ENCODE results near the gene ITGA8. TPM values are rescaled to one million over a fixed set of nuclear protein-coding genes. Genes with fewer than 3 reads are reported as not detected.

Gene ITGA8
- total RNA-seq, 1 donor from 2014 or later: 0.13 TPM

DNA sequence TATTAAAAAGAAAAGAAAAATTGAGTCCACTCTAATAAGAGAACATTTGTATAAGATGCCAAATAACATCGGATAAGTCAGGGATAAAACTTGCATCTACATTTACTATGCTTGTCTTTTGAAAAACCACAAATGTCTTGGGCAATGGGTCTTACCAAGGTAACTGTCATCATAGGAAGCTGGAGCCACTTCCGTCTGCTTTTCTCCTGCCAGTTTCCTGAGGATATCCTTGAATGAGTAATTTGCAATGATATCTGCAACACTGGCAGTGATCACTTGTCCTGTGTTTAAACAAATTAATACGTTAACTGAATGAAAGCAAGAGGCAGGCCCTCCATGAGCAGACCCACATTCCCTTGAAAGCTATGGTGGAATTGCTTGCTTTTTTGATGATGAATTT is 47.3 kb downstream of the ITGA8 start:
- TF ChIP-seq, protein P1, sequence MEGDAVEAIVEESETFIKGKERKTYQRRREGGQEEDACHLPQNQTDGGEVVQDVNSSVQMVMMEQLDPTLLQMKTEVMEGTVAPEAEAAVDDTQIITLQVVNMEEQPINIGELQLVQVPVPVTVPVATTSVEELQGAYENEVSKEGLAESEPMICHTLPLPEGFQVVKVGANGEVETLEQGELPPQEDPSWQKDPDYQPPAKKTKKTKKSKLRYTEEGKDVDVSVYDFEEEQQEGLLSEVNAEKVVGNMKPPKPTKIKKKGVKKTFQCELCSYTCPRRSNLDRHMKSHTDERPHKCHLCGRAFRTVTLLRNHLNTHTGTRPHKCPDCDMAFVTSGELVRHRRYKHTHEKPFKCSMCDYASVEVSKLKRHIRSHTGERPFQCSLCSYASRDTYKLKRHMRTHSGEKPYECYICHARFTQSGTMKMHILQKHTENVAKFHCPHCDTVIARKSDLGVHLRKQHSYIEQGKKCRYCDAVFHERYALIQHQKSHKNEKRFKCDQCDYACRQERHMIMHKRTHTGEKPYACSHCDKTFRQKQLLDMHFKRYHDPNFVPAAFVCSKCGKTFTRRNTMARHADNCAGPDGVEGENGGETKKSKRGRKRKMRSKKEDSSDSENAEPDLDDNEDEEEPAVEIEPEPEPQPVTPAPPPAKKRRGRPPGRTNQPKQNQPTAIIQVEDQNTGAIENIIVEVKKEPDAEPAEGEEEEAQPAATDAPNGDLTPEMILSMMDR (IDR thresholded peaks at IDR 0.05; ENCODE audit: insufficient read depth, low read length, poor library complexity, severe bottlenecking): no peak
- DNase-seq (ENCODE audit: low read depth): no peak
- H3K36me3 ChIP-seq (ENCODE audit: control insufficient read depth, insufficient read depth, low read length): no peaks in the 10 kb centered on the region

DNA sequence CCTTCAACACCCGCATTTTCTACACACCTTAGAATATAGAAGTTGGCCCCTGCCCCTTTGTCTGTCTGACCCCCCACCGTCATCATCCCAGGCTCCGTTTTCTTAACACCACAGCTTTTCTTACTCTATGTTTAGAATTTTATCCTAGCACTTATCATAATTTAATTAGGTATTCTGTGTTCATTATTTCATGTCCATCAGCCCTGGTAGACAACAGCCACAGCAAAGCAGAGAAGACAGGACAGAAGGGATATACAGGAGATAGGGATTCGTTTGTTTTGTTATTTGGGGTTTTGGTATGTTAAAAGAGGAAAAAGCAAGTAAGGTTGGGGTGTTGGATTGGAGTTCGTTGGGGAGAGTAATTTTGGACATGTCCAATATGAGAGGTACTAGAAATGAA is 48.8 kb downstream of the ITGA8 start:
- TF ChIP-seq, protein P1 (IDR thresholded peaks at IDR 0.05; ENCODE audit: insufficient read depth, low read length, poor library complexity, severe bottlenecking): no peak
- Histone ChIP-seq H3K27me3 (ENCODE audit: control insufficient read depth, insufficient read depth, low read length) (no peaks in the 10 kb centered on the region), H3K4me3 (ENCODE audit: low read depth, low read length) (no peak overlapping the region), H3K36me3 (ENCODE audit: control insufficient read depth, insufficient read depth, low read length) (no peaks in the 10 kb centered on the region)
- no peak for DNase-seq (ENCODE audit: low read depth)

More for the DNA sequence above, 47.3 kb downstream of the ITGA8 start:
- H3K27me3 ChIP-seq (ENCODE audit: control insufficient read depth, insufficient read depth, low read length): no peaks in the 10 kb centered on the region
- no peak overlapping the region for H3K4me3 ChIP-seq (ENCODE audit: low read depth, low read length)

DNA sequence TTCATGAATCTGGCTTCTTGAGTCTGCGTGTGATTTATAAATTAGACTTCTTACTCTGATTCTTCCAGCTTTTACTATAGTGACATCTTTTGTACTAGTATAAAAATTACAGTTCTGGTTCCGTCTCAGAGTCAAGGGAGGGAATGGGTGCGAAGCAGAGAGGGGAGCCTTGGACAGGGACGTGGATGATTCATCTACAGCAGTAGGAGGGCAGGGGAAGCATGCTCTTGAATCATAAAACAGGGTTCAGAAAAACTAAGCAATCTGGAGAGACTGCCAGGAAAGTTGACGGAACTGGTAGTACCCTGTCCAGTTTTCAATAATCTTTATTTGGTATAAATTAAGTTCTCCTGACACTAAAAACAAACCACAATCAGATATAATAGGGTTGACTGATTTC is 58.1 kb downstream of the ITGA8 start:
- TF ChIP-seq, protein P1 (IDR thresholded peaks at IDR 0.05; ENCODE audit: insufficient read depth, low read length, poor library complexity, severe bottlenecking): no peak
- no peaks in the 10 kb centered on the region for H3K27me3 ChIP-seq (ENCODE audit: control insufficient read depth, insufficient read depth, low read length)
- H3K36me3 ChIP-seq (ENCODE audit: control insufficient read depth, insufficient read depth, low read length): no peaks in the 10 kb centered on the region
- H3K4me3 ChIP-seq (ENCODE audit: low read depth, low read length): no peak overlapping the region
- DNase-seq (ENCODE audit: low read depth): no peak

DNA sequence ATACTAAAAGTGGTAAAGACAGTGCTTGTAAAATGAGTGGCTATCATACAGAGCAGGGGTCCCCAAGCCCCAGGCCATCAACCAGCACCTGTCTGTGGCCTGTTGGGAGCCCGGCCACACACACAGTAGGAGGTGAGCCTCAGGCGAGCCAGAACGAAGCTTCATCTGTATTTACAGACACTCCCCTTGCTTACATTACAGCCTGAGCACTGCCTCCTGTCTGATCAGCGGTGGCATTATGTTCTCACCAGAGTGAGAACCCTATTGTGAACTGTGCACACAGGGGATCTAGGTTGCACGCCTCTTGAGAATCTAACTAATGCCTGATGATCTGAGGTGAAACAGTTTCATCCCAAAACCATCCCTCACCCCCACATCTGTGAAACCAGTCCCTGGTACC is 58.7 kb downstream of the ITGA8 start:
- TF ChIP-seq, protein P1 (IDR thresholded peaks at IDR 0.05; ENCODE audit: insufficient read depth, low read length, poor library complexity, severe bottlenecking): no peak
- H3K4me3 ChIP-seq (ENCODE audit: low read depth, low read length): no peak overlapping the region
- DNase-seq (ENCODE audit: low read depth): no peak
- no peaks in the 10 kb centered on the region for H3K36me3 ChIP-seq (ENCODE audit: control insufficient read depth, insufficient read depth, low read length)
- no peaks in the 10 kb centered on the region for H3K27me3 ChIP-seq (ENCODE audit: control insufficient read depth, insufficient read depth, low read length)

DNA sequence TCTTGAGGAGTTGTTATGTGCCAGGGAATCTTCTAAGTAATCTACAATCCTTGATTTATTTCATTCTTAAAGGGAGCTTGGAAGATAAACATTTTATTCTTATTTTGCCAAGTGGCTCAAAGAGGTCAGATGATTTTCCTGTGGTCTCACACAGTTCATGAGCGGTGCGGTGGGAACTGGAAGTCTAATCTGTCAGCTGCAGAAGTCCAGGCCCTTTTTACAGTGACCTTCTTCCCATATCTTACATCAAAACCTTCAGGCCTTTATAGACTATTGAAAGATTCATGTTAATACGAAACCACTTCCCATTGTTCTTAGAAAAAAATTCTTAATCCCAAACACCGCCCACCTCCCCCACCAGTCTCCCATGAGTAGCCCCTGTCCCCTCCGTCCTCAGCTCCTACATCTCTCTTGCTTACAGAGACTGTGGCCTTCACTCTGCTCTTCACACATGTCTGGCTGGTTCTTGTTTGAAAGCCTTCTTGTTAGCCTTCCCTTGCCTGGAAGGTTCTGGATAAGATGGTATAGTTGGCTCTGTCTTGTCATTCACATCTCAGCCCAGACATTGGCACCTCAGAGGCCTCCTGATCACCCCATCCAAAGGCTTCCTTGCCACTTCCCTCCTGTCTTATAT is 61.5 kb downstream of the ITGA8 start:
- Histone ChIP-seq H3K4me3 (ENCODE audit: low read depth, low read length) (no peak overlapping the region), H3K36me3 (ENCODE audit: control insufficient read depth, insufficient read depth, low read length) (no peaks in the 10 kb centered on the region), H3K27me3 (ENCODE audit: control insufficient read depth, insufficient read depth, low read length) (no peaks in the 10 kb centered on the region)
- no peak for DNase-seq (ENCODE audit: low read depth)
- TF ChIP-seq, protein P1 (IDR thresholded peaks at IDR 0.05; ENCODE audit: insufficient read depth, low read length, poor library complexity, severe bottlenecking): no peak

DNA sequence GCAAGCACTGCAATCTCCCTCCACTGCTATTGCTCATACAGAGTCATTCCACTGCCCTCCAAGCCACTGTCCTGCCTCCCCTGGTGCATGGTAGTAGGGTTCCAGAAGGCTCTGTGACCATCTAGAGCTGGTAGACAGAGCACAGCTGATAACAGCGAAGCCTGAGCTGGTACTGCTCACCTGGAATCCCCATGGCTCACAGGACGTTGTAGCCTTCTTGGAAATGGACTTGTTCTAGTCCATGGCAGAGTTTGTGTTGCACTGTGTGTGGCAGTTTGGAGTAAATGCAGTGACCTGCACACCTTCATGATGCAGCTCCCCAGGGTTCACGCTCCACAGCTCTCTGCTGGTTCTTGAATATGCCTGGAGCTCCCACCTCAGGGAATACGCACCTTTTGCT is 67.0 kb downstream of the ITGA8 start:
- no peaks in the 10 kb centered on the region for H3K36me3 ChIP-seq (ENCODE audit: control insufficient read depth, insufficient read depth, low read length)
- TF ChIP-seq, protein P1 (IDR thresholded peaks at IDR 0.05; ENCODE audit: insufficient read depth, low read length, poor library complexity, severe bottlenecking): no peak
- no peak for DNase-seq (ENCODE audit: low read depth)
- H3K27me3 ChIP-seq (ENCODE audit: control insufficient read depth, insufficient read depth, low read length): no peaks in the 10 kb centered on the region
- no peak overlapping the region for H3K4me3 ChIP-seq (ENCODE audit: low read depth, low read length)

All from kidney epithelial cell (primary cell).